ENCODE measurements around the gene SRP68. TPM values are rescaled to one million over a fixed set of nuclear protein-coding genes. Genes with fewer than 3 reads are reported as not detected.
A peak's percentile ranks its signal among the peaks of the same experiment; 100 is the strongest.

SRP68 gene
- polyA plus RNA-seq, 1 of the 3 experiments (the other 2 are of a cell fraction) = 76.8 TPM

DNA sequence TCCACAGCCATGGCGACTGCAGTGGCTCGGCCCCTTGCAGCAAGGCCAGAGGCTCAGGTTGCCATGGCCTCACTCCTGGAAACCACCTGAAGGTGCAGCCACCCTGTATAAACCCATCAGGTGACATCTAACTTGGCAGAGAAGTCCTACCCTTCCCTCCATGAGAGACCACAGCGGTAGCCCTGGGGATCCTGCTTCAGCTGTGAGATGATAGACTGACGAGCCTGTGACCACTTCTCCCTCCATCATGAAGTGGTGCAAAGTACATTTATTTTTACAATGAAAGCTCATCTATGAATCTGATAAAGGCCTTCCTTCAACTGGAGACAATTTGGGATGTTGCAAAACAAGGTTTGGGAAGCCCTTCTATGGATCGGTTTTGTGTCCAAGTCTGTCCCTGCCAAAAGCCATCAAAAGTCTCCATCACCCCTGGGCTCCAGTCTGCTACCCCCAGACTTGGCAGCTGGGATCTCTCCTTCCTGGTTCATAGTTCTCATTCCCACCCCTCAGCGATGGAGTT, 8.5 kb upstream of the SRP68 start (continued):
- TF ChIP-seq, protein P1, sequence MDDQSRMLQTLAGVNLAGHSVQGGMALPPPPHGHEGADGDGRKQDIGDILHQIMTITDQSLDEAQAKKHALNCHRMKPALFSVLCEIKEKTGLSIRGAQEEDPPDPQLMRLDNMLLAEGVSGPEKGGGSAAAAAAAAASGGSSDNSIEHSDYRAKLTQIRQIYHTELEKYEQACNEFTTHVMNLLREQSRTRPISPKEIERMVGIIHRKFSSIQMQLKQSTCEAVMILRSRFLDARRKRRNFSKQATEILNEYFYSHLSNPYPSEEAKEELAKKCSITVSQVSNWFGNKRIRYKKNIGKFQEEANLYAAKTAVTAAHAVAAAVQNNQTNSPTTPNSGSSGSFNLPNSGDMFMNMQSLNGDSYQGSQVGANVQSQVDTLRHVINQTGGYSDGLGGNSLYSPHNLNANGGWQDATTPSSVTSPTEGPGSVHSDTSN (IDR thresholded peaks at IDR 0.05) = no peak
- no peak for TF ChIP-seq GABPA (IDR thresholded peaks at IDR 0.05; ENCODE audit: low read depth)
- no peak for TF ChIP-seq FOXM1 (IDR thresholded peaks at IDR 0.05; ENCODE audit: low read depth)
- no peak for TF ChIP-seq CHD2 (IDR thresholded peaks at IDR 0.05; ENCODE audit: low read length, partially characterized antibody)
- TF ChIP-seq JUND (IDR thresholded peaks at IDR 0.05) = peak; percentile 8; the same call in 1 of the 2 replicates

DNA sequence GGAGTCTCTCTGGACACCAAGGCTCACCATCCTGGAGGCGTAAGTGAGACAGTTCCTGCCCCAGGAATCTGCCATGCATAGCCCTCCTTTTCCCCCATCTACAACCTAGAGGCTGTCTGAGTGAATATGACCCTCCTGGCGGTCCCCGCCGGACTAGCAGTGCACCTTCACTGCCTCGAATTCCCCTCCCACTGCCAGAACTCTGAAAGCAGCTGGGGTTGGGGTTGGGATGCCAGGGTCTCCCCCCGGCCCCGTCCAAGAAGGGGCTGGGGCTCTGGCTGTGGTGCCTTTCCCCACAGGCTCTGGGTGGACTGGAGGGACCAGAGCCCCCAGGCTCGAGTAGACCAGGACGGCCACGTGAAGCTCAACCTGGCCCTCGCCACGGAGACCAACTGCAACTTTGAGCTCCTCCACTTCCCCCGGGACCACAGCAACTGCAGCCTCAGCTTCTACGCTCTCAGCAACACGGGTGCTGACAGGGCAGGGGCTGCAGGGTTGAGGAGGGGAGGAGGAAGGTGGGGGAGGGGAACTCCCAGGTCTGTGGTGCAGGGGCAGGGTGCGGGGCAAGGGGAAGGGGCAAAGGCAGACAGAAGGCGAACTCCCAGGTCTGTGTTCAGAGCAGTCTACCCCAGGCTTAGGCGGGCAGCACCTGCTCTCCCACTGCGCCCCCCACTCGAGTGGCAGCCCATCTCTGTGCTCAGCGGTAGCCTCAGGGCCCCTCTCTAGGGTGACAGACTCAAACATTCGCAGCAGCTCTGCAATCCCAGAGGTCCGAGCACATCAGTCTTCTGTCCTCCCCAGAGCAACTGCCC, 7.8 kb upstream of the SRP68 start:
- no peaks in the 10 kb centered on the region; the same call in 1 of the 2 replicates for H4K20me1 ChIP-seq (ENCODE audit: insufficient read depth)
- no peaks in the 10 kb centered on the region for H3K9me3 ChIP-seq
- 9% methylated on average over 20 of the region's 23 CpGs for WGBS (ENCODE audit: low lambda C conversion rate)
- H3K4me1 ChIP-seq (ENCODE audit: control insufficient read depth in 1 of 2, insufficient read depth in 2 of 2, low read depth in 1 of 2, low read length in 1 of 2) = peaks cover 0 to 32% of the 10 kb centered on the region in 2 experiments; a peak in 1 of 4 replicates
- peak; percentile 80 for DNase-seq
- H3K36me3 ChIP-seq (replicated peaks in 1 of 2; ENCODE audit: control insufficient read depth in 1 of 2, insufficient read depth in 2 of 2, low read length in 1 of 2) = peaks cover 12 to 27% of the 10 kb centered on the region in 2 experiments
- H3K9me2 ChIP-seq = no peaks in the 10 kb centered on the region
- ChIA-PET POLR2A (interaction anchor here (0.6 to 3.4 kb wide), 7 partner anchors 9 to 199 kb away, joined by 3 to 20 read pairs (median 5); no protein-coding TSS in a partner anchor), CTCF (interaction anchor here (0.6 to 7.8 kb wide), 15 partner anchors 9 to 1336 kb away, joined by 3 to 64 read pairs (median 4); partner anchors contain the start of gene EXOC7)
- H3K4me2 ChIP-seq = peak overlapping the region; percentile 48
- H3F3A ChIP-seq (replicated peaks; ENCODE audit: insufficient read depth) = peaks cover 23% of the 10 kb centered on the region
- no peak overlapping the region for H3K27ac ChIP-seq (ENCODE audit: low read depth in 2 of 2, low read length in 1 of 2)
- H3K4me3 ChIP-seq (ENCODE audit: low read depth in 2 of 2, low read length in 1 of 2) = peak overlapping the region in 1 of 2 experiments; percentile 19; a peak in 1 of 4 replicates
- H2AFZ ChIP-seq (ENCODE audit: low read depth) = no peak overlapping the region
- H3K9ac ChIP-seq = no peak overlapping the region
- peaks cover 55% of the 10 kb centered on the region for H3K27me3 ChIP-seq (ENCODE audit: insufficient read depth)
- no peaks in the 10 kb centered on the region for H3K79me2 ChIP-seq (ENCODE audit: insufficient read depth)
- TF ChIP-seq, protein P2, sequence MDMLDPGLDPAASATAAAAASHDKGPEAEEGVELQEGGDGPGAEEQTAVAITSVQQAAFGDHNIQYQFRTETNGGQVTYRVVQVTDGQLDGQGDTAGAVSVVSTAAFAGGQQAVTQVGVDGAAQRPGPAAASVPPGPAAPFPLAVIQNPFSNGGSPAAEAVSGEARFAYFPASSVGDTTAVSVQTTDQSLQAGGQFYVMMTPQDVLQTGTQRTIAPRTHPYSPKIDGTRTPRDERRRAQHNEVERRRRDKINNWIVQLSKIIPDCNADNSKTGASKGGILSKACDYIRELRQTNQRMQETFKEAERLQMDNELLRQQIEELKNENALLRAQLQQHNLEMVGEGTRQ (IDR thresholded peaks at IDR 0.05; ENCODE audit: borderline replicate concordance, low read depth, low read length) = no peak
- TF ChIP-seq FOXJ3 (CRISPR knock-in tag; IDR thresholded peaks at IDR 0.05) (no peak), SIN3A (IDR thresholded peaks at IDR 0.05; ENCODE audit: borderline replicate concordance, low read depth, low read length) (0 out of 2 replicates have a peak, but pooled peaks have one; percentile 13), FOSL2 (IDR thresholded peaks at IDR 0.05; ENCODE audit: borderline replicate concordance, low read depth) (no peak), MXI1 (IDR thresholded peaks at IDR 0.05; ENCODE audit: low read depth, low read length) (no peak), NFIC (IDR thresholded peaks at IDR 0.05; ENCODE audit: borderline replicate concordance) (no peak), MEF2A (IDR thresholded peaks at IDR 0.05; ENCODE audit: borderline replicate concordance, low read depth) (no peak), RXRA (IDR thresholded peaks at IDR 0.05; ENCODE audit: borderline replicate concordance, low read depth) (no peak), RAD21 (IDR thresholded peaks at IDR 0.05; ENCODE audit: low read length) (no peak), GATA2 (CRISPR knock-in tag; IDR thresholded peaks at IDR 0.05) (no peak), GABPA (IDR thresholded peaks at IDR 0.05; ENCODE audit: low read depth) (no peak), RFX5 (IDR thresholded peaks at IDR 0.05; ENCODE audit: low read length) (no peak), RCOR1 (IDR thresholded peaks at IDR 0.05; ENCODE audit: low read length) (no peak), CHD2 (IDR thresholded peaks at IDR 0.05; ENCODE audit: low read length, partially characterized antibody) (no peak), TCF12 (IDR thresholded peaks at IDR 0.05) (no peak), FOXM1 (IDR thresholded peaks at IDR 0.05; ENCODE audit: low read depth) (no peak), POLR2AphosphoS5 (IDR thresholded peaks at IDR 0.05; ENCODE audit: low read depth, low read length) (peak; percentile 35; the same call in 1 of the 2 replicates), JUND (IDR thresholded peaks at IDR 0.05) (no peak), ELF1 (IDR thresholded peaks at IDR 0.05) (peak; percentile 3; the same call in 1 of the 2 replicates)
- TF ChIP-seq, protein P3, sequence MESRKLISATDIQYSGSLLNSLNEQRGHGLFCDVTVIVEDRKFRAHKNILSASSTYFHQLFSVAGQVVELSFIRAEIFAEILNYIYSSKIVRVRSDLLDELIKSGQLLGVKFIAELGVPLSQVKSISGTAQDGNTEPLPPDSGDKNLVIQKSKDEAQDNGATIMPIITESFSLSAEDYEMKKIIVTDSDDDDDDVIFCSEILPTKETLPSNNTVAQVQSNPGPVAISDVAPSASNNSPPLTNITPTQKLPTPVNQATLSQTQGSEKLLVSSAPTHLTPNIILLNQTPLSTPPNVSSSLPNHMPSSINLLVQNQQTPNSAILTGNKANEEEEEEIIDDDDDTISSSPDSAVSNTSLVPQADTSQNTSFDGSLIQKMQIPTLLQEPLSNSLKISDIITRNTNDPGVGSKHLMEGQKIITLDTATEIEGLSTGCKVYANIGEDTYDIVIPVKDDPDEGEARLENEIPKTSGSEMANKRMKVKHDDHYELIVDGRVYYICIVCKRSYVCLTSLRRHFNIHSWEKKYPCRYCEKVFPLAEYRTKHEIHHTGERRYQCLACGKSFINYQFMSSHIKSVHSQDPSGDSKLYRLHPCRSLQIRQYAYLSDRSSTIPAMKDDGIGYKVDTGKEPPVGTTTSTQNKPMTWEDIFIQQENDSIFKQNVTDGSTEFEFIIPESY (IDR thresholded peaks at IDR 0.05; ENCODE audit: borderline replicate concordance, low read depth) = peak; percentile 2; the same call in 1 of the 2 replicates
- TF ChIP-seq, protein P4, sequence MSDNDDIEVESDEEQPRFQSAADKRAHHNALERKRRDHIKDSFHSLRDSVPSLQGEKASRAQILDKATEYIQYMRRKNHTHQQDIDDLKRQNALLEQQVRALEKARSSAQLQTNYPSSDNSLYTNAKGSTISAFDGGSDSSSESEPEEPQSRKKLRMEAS (IDR thresholded peaks at IDR 0.05; ENCODE audit: low read depth) = no peak
- TF ChIP-seq, protein P5, sequence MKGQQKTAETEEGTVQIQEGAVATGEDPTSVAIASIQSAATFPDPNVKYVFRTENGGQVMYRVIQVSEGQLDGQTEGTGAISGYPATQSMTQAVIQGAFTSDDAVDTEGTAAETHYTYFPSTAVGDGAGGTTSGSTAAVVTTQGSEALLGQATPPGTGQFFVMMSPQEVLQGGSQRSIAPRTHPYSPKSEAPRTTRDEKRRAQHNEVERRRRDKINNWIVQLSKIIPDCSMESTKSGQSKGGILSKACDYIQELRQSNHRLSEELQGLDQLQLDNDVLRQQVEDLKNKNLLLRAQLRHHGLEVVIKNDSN (IDR thresholded peaks at IDR 0.05; ENCODE audit: borderline replicate concordance, low read depth) = no peak
- TF ChIP-seq, protein P6, sequence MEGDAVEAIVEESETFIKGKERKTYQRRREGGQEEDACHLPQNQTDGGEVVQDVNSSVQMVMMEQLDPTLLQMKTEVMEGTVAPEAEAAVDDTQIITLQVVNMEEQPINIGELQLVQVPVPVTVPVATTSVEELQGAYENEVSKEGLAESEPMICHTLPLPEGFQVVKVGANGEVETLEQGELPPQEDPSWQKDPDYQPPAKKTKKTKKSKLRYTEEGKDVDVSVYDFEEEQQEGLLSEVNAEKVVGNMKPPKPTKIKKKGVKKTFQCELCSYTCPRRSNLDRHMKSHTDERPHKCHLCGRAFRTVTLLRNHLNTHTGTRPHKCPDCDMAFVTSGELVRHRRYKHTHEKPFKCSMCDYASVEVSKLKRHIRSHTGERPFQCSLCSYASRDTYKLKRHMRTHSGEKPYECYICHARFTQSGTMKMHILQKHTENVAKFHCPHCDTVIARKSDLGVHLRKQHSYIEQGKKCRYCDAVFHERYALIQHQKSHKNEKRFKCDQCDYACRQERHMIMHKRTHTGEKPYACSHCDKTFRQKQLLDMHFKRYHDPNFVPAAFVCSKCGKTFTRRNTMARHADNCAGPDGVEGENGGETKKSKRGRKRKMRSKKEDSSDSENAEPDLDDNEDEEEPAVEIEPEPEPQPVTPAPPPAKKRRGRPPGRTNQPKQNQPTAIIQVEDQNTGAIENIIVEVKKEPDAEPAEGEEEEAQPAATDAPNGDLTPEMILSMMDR (IDR thresholded peaks at IDR 0.05) = no peak; the same call in 1 of the 2 replicates
